ENCODE results near the gene EMX1. TPM values are rescaled to one million over a fixed set of nuclear protein-coding genes. Genes with fewer than 3 reads are reported as not detected.

The EMX1 gene
- total RNA-seq, 1 donor from 2014 or later, result 3.6 TPM

DNA sequence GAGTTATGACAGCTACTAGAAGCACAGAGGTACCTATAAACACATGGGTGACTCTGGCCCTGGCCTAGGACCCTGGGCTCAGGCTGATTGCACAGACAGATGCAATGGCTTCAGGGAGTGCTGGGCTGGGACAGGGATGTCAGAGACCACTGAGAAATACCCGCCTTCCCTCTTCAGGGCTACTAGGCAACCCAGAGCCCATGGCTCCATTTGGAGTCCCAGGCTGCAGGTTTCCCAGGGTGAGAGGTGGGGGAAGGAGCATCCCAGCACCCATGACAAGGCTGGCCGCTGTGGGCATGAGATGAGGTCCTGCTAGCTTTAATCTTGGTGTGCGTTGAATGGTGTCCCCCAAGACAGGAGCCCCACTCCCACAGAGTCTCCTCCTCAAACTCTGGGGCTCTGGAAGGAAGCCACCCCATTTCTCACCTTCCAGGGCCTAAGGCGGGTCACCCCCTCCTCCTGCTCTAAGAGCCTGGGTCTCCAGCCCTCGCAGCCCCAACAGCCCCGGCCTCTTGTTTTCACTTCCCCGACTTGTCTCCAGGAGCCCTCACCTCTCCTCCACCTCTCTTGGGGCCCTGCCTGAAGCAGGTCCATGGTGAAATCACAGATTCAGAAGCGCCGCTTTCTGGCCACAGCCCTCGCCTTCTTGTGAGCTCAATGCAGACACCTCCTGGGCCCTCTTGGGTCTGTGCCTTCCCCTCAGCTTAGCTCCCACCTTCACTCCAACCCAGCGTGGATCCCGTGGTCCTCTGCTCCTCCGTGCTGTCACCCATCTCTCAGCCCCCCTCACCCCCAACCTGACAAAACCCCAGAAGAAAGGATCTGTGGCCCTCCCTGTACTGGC lies 41.4 kb downstream of the EMX1 start:
- no peak for DNase-seq (ENCODE audit: low spot score)

DNA sequence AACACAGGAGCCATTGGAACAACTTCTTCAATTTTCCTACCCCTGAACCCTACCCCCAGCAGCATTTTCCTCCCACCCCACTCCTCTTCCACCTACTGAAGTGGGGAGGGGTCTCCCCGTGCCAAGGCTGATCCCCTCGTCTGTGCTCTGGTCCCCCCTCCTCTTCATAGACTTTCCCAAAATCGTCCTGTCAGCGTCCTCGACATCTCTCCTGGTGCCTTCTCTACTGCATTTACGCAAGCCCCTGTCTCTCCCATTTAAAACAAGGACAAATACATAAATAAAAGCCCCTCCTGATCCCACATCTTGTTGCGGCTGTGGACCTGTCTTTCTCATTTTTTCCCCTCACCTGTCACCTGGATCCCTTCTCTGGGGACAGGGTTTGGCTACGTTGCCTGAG lies 42.2 kb downstream of the EMX1 start:
- DNase-seq (ENCODE audit: low spot score), result no peak

DNA sequence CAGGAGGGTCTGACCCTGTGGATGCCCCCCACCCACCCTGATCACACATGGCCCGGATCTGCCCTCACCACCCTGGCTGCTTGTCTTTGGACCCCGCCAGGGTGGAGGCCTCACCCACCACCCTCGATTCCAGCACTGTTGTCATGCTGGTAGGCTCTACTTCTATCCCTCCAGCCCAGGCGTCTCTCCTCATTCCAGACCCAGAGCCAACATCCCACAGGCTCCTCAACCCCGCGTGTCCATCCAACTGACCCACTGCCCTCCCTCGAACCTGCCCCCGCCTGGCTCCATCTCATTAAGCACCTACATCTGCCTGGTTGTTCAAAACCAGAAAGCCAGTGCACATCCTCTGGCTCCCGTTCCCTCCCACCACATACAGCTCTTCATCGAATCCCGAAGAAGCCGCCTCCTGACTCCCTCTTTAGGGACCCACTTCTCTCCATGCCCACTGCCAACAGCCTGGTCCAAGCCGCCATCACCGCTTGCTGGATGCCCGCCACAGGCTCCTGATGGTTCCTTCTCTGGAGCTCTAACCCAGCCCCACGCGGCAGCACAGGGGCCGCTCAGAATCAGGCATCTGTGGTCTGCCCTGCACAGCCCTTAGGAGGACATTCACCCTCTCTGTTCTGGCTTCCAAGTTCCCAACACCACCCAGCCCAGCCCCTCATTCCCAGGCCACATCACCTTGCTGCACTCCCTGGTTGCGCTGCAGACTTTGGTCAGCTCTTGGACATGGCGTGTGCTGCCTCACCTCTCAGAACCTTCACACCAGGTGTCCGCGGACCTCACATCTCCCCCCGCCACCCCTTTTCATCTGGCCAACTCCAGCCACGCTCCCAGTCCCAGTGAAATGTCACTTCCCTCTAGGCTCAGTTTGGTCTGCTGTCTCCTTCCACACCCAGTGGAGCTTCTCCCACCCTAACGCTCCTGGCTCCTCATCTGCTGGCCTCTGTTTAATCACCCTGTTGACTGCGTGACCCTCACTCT lies 43.0 kb downstream of the EMX1 start:
- DNase-seq (ENCODE audit: low spot score), result no peak

- DNase-seq (ENCODE audit: low spot score), result no peak
These were observed 43.9 kb downstream of the EMX1 start for GRCh38 chr2:72961036-72961720.

DNA sequence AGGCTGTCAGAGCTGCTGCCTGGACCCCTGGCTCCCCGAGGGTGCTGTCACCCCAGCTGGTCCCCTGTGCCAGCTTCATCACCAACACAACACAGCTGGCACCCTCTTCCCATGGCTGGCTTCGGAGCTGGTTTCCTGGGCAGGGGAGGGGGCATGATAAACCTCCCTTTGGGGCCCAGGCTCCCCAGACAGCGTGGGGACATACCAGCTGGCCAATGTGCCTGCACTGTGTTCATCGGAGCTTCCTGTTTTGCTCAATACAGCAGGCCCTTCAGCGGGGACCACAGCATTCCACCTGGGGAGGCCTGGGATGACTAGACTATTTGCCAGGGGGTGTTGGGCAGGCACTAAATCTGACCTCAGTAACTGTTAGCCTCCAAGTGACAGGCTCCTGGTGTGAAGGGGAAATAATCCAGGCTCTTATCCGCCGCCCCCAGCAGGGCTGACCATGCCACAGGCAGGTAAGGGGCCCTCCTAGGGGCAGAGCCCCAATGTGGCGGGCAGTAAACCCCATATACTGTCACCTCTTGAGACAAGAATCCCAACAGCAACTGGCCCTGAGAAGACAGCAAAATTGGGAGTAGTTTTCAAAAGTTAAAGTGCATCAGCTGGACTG lies 44.6 kb downstream of the EMX1 start:
- DNase-seq (ENCODE audit: low spot score), result no peak

DNA sequence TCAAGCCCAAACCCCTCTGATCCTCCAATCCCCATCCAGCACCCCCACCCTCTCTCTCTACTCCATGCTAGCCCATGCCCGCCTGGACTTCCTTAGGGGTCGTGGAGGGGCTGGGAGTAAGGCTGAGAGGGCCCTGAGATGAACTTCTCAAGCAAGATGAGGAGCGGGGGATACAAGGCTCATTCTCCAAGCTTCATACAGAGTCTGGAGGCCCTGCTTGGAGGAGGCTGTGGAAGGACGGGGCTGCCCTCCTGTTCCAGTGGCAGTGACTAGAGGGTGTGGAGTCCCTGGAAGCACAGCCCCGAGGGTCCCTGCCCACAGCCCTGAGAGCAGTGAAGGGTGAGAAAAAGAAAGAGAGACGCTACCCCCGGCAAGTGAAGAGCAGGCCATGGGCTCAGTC lies 45.6 kb downstream of the EMX1 start:
- no peak for DNase-seq (ENCODE audit: low spot score)

GRCh38 chr2:72963423-72964145 lies 46.3 kb downstream of the EMX1 start:
- DNase-seq (ENCODE audit: low spot score), result no peak

DNA sequence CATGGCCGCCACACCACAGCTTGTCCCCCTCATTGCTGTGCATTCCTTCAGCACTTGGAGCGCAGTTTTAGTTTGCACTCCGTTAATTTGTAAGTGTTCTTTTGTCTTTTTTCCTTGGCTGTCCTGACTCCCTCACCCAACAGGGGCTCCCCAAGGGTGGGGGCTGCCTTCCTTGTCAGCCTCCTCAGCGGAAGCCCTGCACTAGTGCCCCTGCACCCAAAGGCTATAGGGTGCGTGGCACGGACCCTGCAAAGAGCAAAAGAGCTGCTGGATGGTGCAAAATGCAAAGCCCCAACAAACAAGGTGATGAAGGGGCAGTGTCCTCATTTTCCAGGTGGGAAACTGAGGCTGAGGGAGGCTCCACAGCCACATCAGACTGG lies 46.8 kb downstream of the EMX1 start:
- DNase-seq (ENCODE audit: low spot score), result no peak

GRCh38 chr2:72965016-72965415 lies 47.7 kb downstream of the EMX1 start:
- DNase-seq (ENCODE audit: low spot score), result no peak

DNA sequence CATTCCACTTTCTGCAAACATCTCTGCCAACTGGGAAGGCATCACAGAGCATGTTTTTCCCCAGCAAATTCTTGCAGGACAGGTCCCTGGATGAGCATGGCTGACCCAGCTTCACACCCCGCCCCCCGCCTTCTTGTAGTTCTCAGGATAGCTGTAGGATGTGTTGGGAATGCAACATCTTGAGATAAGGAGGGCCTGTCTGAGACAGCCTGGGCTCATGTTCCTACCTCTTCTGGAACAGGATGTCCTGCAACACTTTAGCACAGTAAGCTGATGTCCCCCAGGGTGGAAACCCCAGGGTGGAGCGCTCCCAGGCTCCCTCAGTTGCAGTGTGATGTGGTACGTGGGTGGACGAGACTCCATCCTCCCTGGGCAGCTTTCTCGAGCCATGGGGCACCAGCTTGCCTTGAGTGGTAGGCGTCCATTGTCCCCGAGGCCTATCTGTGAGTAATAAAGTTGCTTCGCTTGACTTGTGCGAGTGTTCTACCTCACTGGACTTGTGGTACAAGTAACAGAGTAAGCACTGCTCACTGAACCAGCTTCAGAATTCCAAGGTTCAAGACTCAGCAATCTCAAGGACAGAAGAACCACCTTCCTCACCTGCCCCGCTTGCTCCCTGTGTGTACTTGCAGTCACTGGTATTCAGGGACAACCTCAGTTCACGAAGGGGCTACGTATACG lies 48.6 kb downstream of the EMX1 start:
- no peak for DNase-seq (ENCODE audit: low spot score)

DNA sequence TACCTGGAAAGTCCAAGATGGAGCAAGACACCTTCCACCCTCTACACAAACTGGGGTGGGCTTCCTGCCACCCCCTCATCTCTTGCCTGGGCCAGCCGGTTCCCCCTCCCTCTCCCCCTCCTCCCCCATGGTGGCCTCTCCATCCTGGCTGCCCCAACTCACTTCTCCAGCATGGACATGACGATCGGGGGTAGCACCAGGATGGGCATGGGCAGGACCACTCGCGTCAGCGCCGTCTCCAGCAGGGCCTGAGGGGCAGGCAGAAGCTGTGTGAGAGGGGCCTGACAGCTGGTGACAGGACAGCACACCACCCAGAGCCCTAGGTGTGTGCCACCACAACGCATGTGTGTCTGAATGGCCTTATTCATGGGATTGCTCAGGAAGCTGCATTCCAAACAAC lies 51.0 kb downstream of the EMX1 start:
- no peak for DNase-seq (ENCODE audit: low spot score)

DNA sequence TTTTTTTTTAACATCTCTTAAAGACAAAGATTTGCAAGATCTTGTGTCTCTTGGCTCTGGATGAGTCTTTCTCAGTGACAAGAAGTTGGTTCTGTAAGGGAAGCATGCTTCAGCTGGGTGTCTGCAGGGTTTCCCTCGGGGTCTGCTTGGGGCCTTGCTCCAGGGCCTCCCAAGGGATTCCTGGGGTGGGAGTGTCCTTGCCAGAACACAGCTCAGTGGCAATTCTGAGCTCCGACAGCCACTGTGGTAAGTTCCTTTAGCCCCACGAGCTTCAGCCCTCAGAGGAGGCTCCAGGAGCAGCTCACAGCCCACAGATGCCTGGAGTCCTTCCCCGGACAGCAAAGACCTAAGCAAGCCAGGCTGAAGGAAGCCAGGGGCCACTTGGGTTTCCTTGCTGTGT lies 52.4 kb downstream of the EMX1 start:
- DNase-seq (ENCODE audit: low spot score), result no peak

GRCh38 chr2:72971036-72971435 lies 53.7 kb downstream of the EMX1 start:
- DNase-seq (ENCODE audit: low spot score), result no peak

DNA sequence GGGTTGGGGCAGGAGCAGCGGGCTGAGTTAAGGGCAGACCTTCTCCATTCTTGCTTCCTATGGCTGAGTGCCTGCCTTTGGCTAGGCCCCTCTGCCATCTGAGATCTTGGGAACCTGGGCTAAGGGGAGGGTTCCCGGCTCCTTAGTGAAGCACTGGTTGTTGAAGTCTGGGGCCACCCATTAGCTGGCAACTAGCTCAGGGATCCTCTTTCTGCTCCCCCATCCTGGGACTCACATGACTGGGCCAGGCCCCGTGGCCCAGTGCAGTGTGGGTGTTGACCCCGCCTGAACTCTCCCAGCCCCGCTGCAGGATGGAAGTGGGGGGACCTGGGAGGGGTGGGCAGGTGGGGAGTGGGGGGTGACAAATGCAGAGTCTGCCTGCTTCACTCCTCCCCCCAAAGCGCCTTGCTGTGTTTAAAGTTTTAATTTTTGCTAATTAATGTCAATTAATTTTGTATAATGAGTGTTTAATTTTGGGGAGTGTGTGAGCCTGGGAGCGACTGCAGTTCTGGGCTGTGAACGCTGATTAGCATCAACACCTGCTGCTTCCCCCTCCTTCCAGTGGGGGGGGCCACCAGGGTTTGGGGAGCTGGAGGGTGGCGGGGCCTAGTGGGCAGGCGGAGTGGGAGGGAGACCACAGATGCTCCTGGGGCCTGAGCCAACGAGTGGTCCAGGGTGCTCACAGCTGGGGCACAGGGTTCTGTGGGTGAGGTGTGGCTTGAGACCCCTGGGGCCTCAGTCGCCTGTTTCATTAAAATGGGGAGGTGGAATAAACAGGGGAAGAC lies 55.2 kb downstream of the EMX1 start:
- no peak for DNase-seq (ENCODE audit: low spot score)

GRCh38 chr2:72973137-72973535 lies 55.8 kb downstream of the EMX1 start:
- DNase-seq (ENCODE audit: low spot score), result no peak

DNA sequence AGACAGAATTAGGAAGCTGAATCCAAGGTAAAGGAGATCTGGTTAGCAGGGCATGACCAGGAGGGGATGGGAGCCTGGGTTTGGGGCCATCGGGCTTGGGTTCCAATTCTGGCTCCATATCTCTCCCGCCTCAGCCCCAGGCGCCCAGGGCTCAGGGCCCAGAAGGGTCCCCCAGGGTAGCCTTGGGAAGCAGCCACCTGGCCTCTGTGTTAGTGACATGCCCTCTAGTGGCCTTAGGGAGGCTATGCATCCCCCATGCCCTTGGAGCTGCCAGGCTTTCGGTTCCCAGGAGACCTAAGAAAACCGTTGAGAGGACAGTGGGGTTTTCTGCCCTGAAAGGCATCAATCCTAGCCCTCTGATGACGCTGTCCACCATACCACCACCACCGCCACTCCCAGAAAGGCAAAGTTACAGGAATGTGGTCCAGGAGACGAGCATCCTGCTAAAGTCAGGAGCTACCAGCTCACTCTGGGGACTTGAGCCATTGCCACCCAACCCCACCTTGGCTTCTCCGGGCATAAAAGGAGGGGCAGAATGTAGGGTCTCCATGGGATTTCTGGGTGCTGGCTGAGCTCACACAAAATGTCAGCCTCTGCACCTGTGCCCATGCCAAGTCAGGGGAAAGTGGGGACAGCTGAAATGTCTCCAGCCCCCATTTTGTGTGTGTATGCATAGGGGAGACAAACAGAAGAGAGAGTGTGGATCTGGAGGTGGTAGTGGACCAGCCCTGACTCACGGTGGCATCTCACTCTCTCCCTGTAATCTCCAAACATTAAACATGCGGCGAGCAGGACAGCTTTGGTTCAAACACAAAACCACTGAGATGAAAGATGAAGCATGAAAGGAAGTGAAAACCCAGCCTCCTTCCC lies 56.5 kb downstream of the EMX1 start:
- peak; percentile 42 for DNase-seq (ENCODE audit: low spot score)

DNA sequence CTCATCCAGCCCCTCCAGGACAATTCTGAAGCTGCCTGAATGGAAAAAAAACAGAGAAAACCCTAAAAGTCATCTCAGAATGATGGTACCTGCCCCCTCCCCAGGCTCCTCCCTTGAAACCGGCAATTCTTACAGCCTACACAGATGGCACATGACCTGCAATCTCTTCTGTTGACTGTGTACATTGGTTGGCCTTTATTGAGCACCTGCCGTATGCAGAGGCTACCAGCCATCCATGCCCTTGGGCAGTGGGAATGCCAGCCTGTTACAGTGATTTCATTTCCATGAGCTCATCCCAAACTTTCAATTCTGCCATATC lies 57.1 kb downstream of the EMX1 start:
- no peak for DNase-seq (ENCODE audit: low spot score)

DNA sequence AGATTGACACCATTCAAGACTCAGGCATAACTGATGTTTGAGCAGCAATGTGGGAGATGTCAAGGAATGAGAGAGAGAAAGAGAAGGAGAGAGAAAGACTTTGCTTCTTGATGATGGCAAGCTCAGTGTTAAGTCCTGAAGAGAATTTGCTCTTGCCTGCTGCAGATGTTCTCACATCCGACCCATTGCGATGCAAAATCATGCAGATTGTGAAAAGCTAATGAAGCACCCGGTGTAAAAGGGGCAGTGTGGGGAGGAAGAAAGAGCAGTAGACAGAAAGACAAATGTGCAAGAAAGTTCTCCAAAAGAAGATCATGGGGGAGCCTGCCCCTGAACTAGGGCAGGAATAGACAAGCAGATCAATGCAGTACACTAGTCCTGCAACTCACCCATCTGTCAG lies 57.7 kb downstream of the EMX1 start:
- no peak for DNase-seq (ENCODE audit: low spot score)

- DNase-seq (ENCODE audit: low spot score), result no peak
These were observed 62.6 kb downstream of the EMX1 start for GRCh38 chr2:72979896-72980295.

Data from umbilical cord (tissue), 2 donors.